GM04503 (cell line): ENCODE measurements around the gene PKIG.
"Not testable (repeated sequence)": the region's sequence is repeated elsewhere in the genome, so short reads cannot be mapped to it uniquely, and the experiment has no call there.

Experiments used
- DNase-seq: peaks from one replicate; pipeline ENCODE4 v3.0.0-alpha.2; 2012; ENCODE audit warnings: low read depth

PKIG gene

DNA sequence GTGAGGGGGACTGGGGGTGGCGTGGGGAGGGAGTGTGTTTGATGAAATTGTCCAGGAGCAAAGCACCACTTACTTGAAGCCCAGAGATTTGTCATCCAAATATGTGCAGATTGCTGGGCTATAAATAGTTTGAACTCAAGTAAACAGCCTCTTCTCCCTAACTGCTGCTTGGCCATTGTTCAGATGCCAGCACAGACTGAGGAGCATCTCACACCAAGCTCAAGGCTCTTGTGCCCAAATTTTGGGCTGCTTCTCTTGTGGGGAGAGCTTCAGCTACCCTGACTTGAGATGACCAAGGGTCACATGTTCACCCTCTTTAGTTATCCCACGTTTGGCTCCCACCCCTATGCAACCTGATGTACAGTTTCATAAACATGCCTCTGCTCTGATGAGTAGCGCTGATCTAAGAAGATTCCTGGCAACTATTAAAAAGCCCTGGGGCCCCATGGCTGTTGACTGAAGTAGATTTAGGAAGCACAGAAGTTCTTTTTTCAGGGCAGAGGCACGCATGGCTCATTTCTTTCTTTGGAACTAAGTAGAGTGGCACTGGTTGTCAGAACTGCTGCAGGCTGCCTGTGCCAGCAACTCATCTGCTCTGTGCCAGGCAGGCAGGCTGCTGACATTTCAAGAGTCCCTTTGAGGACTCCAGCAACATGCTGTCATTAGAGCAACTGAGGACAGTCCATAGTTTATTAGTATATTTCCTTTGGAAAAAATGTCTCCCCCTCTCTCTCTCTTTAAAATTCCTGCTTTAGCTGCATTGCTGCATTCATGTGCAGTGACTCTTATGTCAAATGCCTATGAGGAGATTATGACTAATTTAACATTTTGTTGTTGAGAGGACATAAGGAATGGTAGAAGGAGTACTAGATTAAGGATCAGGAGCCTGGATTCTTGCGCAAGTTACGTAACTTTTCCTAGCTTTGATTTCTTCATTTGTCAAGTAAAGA, 9.6 kb upstream of the PKIG start:
- DNase-seq = peak; percentile 90

DNA sequence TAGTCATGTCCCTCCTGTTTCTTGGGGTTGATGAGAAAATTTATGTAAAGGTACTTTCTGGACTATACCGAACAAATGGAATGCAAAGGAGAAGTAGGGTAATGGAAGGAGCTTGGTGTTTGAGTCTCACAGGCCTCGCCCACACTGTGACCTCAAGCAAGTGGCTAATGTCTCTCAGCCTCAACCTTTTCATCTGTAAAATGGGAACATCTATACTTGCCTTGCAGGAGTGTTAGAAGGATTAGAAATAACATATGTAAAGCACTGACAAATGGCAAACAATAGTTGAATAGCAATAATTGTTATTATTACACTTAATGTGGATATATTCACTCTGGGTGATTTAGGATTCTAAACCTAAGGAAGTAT, 8.9 kb upstream of the PKIG start:
- DNase-seq = no peak

DNA sequence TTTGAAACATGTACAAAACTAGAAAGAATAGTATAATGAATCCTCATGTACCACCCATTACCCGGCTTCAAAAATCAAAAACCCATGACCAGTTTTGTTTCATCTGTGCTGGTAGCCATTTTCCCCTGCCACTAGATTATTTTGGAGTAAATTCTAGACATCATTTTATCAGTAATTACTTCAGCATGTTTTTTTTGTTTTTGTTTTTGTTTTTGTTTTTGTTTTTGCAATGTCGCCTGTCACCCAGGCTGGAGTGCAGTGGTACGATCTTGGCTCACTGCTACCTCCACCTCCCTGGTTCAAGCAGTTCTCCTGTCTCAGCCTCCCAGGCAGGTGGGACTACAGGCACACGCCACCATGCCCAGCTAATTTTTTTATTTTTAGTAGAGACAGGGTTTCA, 8.0 kb upstream of the PKIG start:
- no peak for DNase-seq

DNA sequence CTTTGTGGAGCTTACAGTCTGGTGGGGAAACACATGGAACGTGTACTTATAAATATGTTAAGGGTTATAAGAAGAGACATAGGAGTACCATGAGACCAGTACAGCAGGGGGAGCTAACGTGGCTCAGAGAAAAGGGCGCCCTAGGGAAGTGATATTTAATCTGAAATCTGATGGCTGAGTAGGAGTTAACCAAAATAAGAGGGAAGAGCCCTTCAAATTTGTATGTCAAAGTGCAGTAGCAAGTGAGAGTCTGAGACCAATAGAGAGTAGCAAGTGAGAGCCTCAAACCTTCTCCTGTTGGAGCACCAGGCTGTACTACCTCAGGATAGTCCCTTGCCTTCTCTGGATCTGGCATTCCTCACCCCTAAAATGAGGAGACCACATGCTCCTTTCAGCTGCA, 6.1 kb upstream of the PKIG start:
- no peak for DNase-seq

DNA sequence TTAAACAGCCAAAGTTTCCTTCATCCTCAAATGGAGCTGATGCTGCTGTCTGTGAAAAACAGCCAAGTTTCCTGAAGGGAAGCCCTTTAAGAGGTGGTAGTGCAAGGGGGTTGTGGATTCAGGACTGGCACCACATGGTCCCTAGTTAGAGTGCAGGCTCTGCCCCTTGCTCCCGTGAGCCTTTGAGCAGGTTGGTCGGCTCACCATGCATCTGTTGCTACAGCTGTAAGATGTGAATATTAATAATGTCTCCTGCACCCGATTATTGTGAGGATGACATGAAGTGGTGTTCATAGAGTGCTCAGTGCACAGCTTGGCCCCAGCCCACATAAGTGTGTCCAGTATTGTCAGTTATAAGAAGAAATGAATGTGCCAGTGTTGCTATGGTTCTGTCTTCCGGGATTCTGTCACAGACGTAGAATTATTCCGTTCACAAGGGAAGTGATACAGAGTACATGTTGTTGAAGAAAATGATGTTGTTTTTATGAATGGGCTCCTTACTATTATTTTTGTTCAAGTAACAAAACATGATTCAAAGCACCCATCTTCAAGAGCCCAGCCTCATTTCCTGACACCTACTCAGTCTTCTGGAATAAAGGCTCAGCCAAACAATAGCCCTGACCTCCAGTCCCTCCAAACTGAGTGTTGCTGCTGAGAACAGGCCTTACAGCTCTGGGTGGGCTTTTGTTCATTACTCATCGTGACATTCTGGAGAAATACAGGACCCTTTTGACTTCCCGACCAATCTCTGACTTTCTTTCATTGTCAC, 2.9 kb upstream of the PKIG start:
- DNase-seq = no peak

DNA sequence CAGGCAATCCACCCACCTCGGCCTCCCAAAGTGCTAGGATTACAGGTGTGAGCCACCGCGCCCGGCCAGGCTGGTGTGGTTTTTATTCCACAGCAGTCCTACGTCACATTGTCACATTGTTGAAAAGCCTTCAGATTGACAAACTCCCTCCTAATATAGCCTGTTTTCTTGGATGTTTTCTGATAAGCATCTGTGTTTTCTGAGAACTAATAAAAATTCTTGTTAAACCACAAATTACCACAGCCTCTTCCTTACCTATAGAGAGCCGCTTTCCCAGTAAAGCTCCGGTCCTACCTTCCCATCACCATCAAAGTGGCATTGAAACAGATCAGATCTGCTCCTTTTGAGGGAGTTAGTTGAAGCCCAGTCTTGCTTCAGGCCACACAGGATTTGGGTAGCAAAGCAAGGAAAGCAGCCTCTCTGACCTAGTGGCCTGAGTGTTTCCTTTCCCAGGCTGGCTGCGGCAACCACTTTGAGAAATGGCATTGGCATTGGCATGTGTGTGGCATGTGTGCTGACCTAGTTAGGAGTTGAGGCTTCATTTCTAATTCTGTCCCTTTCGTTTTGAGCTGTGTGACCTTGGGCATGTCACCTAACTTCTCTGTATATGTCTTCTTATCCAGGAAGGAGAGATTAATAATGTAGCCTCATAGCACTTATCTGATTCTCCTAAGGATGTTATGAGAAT, 1.7 kb upstream of the PKIG start:
- DNase-seq = no peak

DNA sequence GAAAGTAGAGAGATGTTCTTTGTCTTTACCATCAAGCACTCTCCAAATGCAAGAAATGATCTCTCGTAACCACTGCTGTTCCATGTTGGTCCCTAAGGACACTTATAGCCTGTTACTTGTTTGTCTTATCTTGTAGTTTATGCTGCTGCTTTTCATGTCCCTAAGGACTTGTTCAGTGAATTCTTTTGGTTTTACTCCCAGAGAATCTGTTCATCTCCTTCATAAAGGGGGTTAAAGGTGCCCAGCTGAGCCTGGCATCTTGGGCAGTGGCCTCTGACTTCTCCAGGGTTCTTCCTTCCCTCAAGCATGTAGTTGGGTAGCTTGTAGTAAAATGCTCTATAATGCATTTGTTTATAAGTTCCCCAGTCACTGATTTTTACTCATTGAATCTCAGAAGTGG, 864 bp upstream of the PKIG start:
- DNase-seq = no peak

DNA sequence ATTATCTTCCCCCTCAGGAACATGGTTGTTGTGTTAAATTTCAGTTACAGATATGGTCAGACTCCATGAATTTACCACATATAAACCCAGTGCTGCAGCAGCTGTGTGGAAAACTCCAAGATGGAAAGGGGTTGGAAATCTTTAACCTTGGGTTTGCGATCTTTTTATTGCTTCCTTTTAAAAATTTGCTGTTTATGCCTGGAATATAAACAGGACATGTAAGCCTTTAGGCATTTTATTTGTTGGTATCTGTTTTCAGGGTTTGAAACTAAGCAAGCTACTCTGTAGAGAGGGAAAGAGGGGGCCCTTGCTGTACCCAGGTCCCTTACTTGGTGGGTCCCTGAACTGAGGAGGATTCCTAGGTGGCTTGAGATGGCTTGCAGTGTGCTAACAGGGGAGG, 778 bp downstream of the PKIG start:
- DNase-seq = no peak

DNA sequence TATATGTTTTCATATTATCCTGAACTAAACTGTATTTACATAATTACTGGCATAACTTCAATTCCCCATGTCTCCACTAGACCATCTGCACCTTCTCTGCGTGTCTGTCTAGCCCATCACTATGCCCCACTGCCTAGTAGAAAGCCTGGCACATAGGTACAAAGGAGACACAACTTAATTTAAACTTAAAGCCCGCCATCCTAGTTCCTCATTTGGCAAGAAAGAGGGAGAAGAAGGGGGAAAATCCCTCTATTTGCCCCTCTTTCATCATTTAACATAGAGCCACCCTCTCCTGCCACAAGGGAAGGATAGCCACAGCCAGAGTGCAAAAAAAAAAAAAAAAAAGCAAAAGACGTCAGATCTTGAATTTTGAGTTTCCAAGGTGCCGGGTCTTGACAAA, 1.8 kb downstream of the PKIG start:
- DNase-seq = no peak

DNA sequence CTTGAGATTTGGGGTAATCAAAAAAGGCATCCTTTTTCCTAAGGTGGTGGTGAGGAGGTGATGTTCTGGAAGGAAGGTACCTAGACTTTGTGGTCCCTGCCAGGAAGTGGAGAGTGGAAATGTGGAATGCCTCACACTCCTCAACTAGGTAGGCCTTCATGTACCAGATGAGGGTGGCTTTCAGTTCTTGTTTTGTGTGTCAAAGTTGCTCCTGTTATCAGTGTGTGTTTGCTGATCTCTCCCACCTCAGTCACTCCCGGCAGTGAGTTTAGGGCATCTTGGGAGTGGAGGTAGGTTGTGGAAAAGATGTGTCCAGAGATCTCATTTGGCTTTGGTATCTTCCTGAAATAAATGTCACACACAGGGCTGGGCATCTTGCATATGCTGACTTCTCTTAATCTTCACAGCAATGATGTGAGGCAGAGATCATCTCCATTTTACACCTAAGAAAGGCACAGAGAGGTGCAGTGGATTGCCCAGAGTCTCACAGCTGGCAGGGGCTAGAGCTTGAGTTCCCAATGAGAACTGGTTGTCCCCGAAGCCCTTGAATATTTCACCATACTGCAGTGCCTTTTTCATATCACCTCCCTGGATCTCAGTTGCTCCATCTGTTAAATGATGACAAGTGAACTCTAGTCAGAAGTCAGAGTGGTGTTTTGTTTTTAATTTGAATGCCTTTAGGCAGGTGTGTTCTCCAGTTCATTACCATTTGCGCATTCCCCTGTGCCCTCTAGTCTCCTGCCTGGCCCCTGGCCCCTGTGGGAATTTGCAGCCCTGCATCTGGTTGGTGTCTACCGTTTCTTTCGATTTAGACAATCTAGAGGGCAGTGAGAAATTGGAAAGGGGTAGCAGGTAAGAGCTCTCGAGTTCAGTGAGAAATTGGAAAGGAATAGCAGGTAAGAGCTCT, 2.9 kb downstream of the PKIG start:
- DNase-seq = no peak

DNA sequence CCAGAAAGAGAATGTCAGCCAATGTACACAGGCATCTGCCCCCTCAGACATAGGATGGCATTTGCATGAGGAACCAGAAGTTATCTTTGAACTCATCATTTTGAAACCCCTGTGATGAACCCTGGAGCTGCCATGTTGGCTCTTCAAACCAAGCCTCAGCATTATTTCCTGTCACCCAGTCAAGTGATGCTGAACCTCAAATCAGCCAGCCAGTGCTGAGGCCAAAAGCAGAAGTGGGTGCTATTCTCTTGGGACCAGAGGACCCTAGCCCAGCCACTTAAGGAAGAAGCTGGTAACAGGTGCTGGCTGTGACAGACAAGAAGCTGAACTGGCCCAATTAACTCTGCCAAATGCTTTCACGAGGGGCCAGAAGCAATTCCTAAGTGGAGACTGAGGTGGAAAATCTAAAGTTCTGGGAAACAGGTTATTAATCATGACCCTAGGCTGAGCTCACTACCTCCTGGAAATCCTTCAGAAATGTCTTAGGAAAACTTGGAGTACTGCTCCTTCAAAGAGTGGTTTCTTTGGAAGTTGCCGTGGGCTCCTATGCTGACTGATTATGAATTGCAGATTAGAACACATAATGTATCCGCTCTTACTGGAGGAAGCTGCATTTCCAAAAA, 4.0 kb downstream of the PKIG start:
- DNase-seq = no peak

DNA sequence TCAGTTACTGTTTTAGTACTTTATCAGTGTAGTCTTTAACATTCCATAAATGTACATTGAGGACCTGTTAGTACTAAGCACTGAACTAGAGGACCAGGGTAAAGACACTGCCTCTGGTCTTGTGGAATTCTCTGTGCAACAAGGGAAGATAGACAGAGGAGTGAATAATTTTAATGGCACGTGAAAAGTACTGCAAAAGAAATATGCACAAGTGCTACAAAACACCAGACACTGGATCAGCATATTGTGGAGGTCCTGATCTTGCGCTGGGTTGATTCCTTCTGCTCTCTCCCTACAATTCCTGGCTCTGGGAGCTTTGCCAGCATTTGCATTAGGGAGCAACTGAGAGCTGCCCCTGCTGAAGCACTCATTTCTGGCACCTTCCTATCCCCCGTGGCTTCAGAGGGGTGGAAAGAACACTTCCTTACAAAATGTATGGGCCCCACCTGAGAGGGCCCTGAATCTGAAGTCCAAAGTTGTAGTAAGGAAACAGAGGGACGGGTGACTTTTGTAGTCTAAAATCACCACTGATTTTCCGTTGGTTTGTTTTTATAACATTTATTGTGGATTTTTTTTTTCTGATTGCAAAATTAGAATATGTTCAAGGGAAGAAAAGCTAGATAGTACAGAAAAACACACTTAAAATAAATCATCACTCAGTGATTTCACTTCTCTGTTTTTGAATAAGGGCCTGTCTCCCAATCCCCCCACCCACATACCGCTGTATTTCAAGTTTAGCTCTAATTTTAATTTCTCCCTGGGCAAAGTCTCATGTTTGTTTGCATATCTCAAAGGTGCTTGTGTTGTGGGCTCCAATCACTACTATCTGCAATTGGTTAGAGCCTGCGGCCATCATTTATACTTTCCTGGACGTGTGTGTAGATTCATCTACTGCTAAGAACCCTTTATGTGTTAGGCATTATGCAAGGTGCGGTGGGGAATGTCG, 4.9 kb downstream of the PKIG start:
- DNase-seq = no peak

DNA sequence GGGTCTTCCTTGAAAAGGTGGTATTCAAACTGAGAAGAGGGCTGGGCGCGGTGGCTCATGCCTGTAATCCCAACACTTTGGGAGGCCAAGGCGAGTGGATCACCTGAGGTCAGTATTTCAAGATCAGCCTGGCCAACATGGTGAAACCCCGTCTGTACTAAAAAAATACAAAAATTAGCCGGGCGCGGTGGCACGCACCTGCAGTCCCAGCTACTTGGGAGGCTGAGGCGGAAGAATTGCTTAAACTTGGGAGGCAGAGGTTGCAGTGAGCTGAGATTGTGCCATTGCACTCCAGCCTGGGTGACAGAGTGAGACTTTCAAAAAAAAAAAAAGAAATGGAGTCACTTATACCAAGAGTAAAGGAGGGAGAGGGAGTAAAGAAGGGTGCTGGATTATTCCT, 5.9 kb downstream of the PKIG start:
- DNase-seq = not testable (repeated sequence)

DNA sequence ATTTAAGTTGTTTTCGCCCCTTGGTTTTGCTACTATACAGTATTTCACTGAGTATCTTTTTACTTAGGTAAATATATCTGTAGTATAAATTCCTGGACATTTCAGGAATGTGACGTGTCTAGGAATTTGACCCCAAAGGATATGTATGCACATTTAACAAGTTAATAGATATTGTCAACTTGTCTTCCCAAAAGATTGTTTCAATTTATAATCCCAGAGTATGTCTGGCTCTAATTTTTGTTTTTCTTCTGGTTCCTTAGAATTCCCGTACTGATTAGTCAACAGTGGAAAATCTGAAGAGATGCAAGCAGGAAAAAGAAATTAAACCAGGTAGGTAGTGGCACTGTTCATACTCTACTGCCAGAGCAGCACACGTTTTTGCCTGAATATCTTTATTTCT, 7.2 kb downstream of the PKIG start:
- no peak for DNase-seq

DNA sequence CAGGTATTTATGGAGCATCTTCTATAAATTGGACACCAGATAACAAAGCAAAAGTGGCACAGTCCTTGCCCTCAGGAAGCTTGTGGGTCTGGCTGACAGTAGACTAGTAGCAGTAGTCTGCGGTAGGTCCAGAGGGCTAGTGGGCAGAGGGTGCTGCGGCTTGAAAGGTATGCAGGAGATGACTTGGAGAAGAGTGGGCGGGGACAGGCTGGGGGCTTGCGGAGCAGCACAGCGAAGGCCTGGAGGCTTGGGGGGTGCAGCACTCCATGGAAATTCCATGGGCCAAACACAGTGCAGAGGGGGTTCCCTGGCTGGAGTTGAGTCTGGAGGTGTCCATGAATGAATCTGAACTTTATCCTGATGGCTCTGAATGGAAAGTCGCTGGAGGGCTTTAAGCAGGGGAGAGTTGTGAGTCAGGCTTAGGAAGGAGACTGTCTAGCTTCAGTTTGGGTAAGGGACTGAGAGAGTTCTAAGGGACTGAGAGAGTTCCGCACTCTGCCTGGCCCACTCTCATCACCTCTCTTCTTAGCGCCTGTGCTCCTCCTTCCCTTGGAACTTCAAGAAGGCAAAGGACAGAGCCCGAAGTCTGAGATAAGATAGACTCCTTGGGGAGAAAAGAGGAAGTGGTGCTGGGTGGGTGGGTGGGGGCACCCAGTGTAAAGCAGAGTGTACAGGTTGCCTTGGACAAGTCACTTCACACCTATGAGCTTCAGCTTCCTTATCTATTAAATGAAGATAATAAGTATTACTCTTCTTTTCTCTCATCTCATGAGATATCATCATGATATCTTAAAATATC, 8.8 kb downstream of the PKIG start:
- DNase-seq = no peak

DNA sequence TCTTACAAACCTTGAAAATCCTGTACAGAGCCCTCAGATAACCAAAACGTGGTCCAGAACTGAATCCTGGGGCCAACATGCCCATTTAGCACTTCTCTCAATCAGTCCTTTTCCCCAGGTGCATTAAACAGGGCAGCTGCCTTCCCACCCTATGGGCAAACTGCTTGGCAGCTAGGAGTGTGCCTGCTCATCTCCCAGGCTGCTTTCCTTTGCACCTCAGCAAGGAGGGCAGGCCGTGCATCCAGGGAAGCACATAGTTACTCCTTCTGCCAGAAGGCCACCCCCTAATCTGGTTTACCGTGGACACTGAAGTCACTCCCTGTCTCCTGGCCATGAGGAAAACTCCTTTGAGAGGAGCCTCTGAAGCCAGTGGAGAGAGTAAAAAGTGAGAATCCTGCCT, 10.0 kb downstream of the PKIG start:
- no peak for DNase-seq

DNA sequence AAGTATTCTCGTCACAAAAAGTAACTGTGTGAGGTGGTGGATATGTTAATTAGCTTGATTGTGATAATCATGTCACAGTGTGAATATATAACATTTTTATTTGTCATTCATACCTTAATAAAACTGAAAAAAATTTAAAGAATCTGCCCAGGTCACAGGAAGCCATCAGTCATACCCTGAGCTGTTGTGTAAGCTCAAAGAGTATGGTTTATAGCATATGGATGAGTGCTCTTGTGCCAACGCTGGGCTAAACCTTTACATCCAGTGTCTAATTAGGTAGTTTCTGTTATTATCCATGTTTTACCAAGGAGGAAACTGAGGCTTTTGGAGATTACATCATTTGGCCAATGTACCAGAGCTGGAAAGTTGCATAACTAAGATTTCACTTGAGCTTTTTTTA, 11.4 kb downstream of the PKIG start:
- DNase-seq = no peak

DNA sequence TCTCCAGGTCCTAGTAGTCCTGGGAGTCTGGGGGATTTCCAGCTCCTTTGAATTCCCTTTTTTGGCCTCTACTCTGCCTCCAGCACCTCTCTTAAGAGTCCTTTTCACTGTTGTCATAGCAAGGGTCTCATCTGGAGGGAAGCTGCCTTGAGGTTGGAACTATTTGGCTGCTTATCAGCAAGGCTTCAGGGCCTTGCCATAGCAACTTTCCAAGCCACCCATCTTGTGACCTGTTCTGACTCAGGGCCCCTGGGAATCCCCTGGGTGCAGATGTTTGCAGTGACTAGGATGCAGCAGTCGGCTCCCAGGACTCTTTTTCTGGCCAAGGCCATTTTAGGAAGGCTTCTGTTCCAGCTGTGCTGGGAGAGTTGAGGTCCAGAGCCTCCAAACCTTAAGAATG, 12.4 kb downstream of the PKIG start:
- no peak for DNase-seq

DNA sequence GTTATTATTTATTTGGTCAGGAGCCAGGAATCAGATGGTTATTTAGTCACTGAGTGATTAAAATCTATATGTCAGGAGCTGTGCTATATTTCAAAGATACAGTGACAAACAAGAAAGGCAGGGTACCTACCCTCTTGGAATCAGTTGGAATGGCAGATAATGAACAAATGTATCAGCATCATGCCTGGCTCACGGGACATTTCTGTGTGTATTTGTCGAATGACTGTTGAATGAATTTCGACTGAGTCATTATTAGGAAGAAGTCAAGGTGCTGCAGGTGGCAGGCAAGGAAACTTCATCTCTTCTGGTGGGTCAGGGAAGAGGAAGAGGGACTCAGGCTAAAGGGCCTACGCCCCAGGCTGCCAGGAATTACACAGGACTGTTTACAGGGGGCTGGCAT, 13.6 kb downstream of the PKIG start:
- DNase-seq = no peak
